Liver (tissue), 9 donors: ENCODE measurements around the gene PLEKHA6. TPM values are rescaled to one million over a fixed set of nuclear protein-coding genes. Genes with fewer than 3 reads are reported as not detected.
A peak's percentile ranks its signal among the peaks of the same experiment; 100 is the strongest.

Experiments used
- DNase-seq: peaks from one replicate; pipeline ENCODE4 v3.0.0-alpha.2; 2017; ENCODE audit warnings: low spot score
- H3K27ac ChIP-seq, 2 donors: one replicate each; pipeline ENCODE4 v1.7.0; 2013; ENCODE audit warnings: inconsistent platforms in 2 of 2, low read length in 2 of 2, control low read depth in 1 of 2, low read depth in 1 of 2, mild to moderate bottlenecking in 1 of 2
- H3K27me3 ChIP-seq, 4 donors: one replicate each; pipeline versions ENCODE4 v1.6.1 to v1.7.0; 2013; ENCODE audit warnings: low read length in 3 of 4, inconsistent platforms in 1 of 4, mild to moderate bottlenecking in 1 of 4, moderate library complexity in 1 of 4; ENCODE audit not compliant: control insufficient read depth in 4 of 4, insufficient read depth in 4 of 4
- H3K36me3 ChIP-seq, 4 donors: one replicate each; pipeline versions ENCODE4 v1.6.1 to v1.7.0; 2013; ENCODE audit warnings: low read length in 3 of 4, mild to moderate bottlenecking in 3 of 4, low read depth in 1 of 4, moderate library complexity in 1 of 4; ENCODE audit not compliant: control insufficient read depth in 4 of 4, insufficient read depth in 3 of 4
- H3K4me1 ChIP-seq, 4 donors: one replicate each; pipeline versions ENCODE4 v1.6.1 to v1.7.0; 2013; ENCODE audit warnings: low read length in 3 of 4, mild to moderate bottlenecking in 3 of 4, moderate library complexity in 1 of 4; ENCODE audit not compliant: control insufficient read depth in 4 of 4, insufficient read depth in 4 of 4
- H3K4me3 ChIP-seq, 3 donors: one replicate each; pipeline versions ENCODE4 v1.6.1 to v1.7.0; 2013; ENCODE audit warnings: low read length in 3 of 3, control low read depth in 1 of 3, low read depth in 1 of 3, mild to moderate bottlenecking in 1 of 3
- H3K9ac ChIP-seq, 2 donors: one replicate each; pipeline ENCODE4 v1.7.0; 2013; ENCODE audit warnings: low read length in 2 of 2, mild to moderate bottlenecking in 2 of 2, moderate library complexity in 2 of 2, control low read depth in 1 of 2, low read depth in 1 of 2
- H3K9me3 ChIP-seq, 4 donors: one replicate each; pipeline versions ENCODE4 v1.6.1 to v1.7.0; 2013; ENCODE audit warnings: low read length in 3 of 4; ENCODE audit not compliant: control insufficient read depth in 4 of 4
- CTCF ChIP-seq: fragments of 150-350 bp; IDR thresholded peaks from 2 replicates; pipeline ENCODE4 v1.5.1; 2017; ENCODE audit warnings: improper control_type of control experiment, low read depth, low read length; ENCODE audit not compliant: missing input control
- EGR1 ChIP-seq, 2 donors: IDR thresholded peaks; 2 replicates each; pipeline ENCODE4 v1.6.1; 2016 to 2018; ENCODE audit warnings: antibody characterized with exemption in 2 of 2, low read depth in 2 of 2
- FOXA1 ChIP-seq: IDR thresholded peaks from 2 replicates; pipeline ENCODE4 v1.6.1; 2016; ENCODE audit warnings: antibody characterized with exemption
- FOXA2 ChIP-seq: IDR thresholded peaks from 2 replicates; pipeline ENCODE4 v1.6.1; 2016; ENCODE audit warnings: antibody characterized with exemption
- GABPA ChIP-seq, 2 donors: IDR thresholded peaks in 1 of 2; conservative IDR thresholded peaks in 1 of 2; 2 replicates each; pipeline ENCODE4 v1.6.1; 2016; ENCODE audit warnings: antibody characterized with exemption in 2 of 2, mild to moderate bottlenecking in 1 of 2, moderate library complexity in 1 of 2
- HNF4A ChIP-seq, 2 donors: conservative IDR thresholded peaks; 2 replicates each; pipeline ENCODE4 v1.6.1; 2016; ENCODE audit warnings: antibody characterized with exemption in 2 of 2, mild to moderate bottlenecking in 2 of 2
- HNF4G ChIP-seq: IDR thresholded peaks from 2 replicates; pipeline ENCODE4 v1.6.1; 2016; ENCODE audit warnings: antibody characterized with exemption
- JUND ChIP-seq, 2 donors: IDR thresholded peaks; 2 replicates each; pipeline ENCODE4 v1.6.1; 2016; ENCODE audit warnings: antibody characterized with exemption in 2 of 2
- MAX ChIP-seq: IDR thresholded peaks from 2 replicates; pipeline ENCODE4 v1.6.1; 2016; ENCODE audit warnings: antibody characterized with exemption
- NR2F2 ChIP-seq: IDR thresholded peaks from 2 replicates; pipeline ENCODE4 v1.6.1; 2016; ENCODE audit warnings: antibody characterized with exemption
- RAD21 ChIP-seq, 2 donors: IDR thresholded peaks; 2 replicates each; pipeline ENCODE4 v1.6.1; 2016; ENCODE audit warnings: antibody characterized with exemption in 2 of 2, mild to moderate bottlenecking in 2 of 2
- RXRA ChIP-seq, 2 donors: IDR thresholded peaks; 2 replicates each; pipeline ENCODE4 v1.6.1; 2017 to 2018; ENCODE audit warnings: antibody characterized with exemption in 2 of 2, mild to moderate bottlenecking in 1 of 2
- TAF1 ChIP-seq: conservative IDR thresholded peaks from 2 replicates; pipeline ENCODE4 v1.6.1; 2016; ENCODE audit warnings: antibody characterized with exemption, mild to moderate bottlenecking
- YY1 ChIP-seq: IDR thresholded peaks from 2 replicates; pipeline ENCODE4 v1.6.1; 2016; ENCODE audit warnings: antibody characterized with exemption, mild to moderate bottlenecking
- WGBS: extraction: QIAGEN DNeasy Blood & Tissue Kit; methylation state at CpG from one replicate; pipeline ENCODE4 v1.1.7; 2013; 5-methylcytosine and 5-hydroxymethylcytosine counted together
- polyA plus RNA-seq, 2 donors: library from polyadenylated mRNA; stranded (reverse) in 1 of 2; unstranded in 1 of 2; fragments of 200-250 nt in 1 of 2; fragments of >200 nt in 1 of 2; fragmentation: Nextera tagmentation in 1 of 2; extraction: Ambion mirVana in 1 of 2; gene quantifications; one replicate each; pipeline versions ENCODE4 v1.2.1 to v1.2.3, GENCODE V29; 2013 to 2015
- total RNA-seq, 2 donors: library from RNA; depleted of rRNA; stranded (reverse); fragments of >200 nt; gene quantifications; one replicate each; pipeline ENCODE4 v1.2.3, GENCODE V29; 2014
- TF ChIP-seq, protein P1 (sequence below): IDR thresholded peaks from 2 replicates; pipeline ENCODE4 v1.6.1; 2016; ENCODE audit warnings: antibody characterized with exemption
- TF ChIP-seq, protein P2 (sequence below): IDR thresholded peaks from 2 replicates; pipeline ENCODE4 v1.6.1; 2016; ENCODE audit warnings: antibody characterized with exemption, mild to moderate bottlenecking
- TF ChIP-seq, protein P3 (sequence below): IDR thresholded peaks from 2 replicates; pipeline ENCODE4 v1.6.1; 2016; ENCODE audit warnings: antibody characterized with exemption
- donor health status: healthy.
- donor health status: healthy.
- donor health status: healthy.
- donor health status: healthy.
- donor health status: healthy.

Gene PLEKHA6
- total and polyA plus RNA-seq, 4 donors, result 5.3 to 12.8 (median 7.6) TPM

GRCh38 chr1:204219971-204220616, 139.6 kb downstream of the PLEKHA6 start:
- H3K27ac ChIP-seq, result peak overlapping the region in 1 of 2 donors; percentile 8
- TF ChIP-seq NR2F2 (no peak), EGR1 (IDR thresholded peaks at IDR 0.05; ENCODE audit: low read depth in 2 of 2) (no peak), RXRA (IDR thresholded peaks at IDR 0.05) (no peak), JUND (IDR thresholded peaks at IDR 0.05) (no peak), TAF1 (no peak), MAX (no peak), CTCF (no peak), HNF4A (conservative IDR thresholded peaks at IDR 0.05) (no peak), GABPA (IDR thresholded peaks at IDR 0.05 in 1 of 2, conservative IDR thresholded peaks at IDR 0.05 in 1 of 2) (no peak), FOXA1 (no peak), YY1 (no peak)
- TF ChIP-seq, protein P1, sequence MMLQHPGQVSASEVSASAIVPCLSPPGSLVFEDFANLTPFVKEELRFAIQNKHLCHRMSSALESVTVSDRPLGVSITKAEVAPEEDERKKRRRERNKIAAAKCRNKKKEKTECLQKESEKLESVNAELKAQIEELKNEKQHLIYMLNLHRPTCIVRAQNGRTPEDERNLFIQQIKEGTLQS, result no peak
- TF ChIP-seq, protein P2, sequence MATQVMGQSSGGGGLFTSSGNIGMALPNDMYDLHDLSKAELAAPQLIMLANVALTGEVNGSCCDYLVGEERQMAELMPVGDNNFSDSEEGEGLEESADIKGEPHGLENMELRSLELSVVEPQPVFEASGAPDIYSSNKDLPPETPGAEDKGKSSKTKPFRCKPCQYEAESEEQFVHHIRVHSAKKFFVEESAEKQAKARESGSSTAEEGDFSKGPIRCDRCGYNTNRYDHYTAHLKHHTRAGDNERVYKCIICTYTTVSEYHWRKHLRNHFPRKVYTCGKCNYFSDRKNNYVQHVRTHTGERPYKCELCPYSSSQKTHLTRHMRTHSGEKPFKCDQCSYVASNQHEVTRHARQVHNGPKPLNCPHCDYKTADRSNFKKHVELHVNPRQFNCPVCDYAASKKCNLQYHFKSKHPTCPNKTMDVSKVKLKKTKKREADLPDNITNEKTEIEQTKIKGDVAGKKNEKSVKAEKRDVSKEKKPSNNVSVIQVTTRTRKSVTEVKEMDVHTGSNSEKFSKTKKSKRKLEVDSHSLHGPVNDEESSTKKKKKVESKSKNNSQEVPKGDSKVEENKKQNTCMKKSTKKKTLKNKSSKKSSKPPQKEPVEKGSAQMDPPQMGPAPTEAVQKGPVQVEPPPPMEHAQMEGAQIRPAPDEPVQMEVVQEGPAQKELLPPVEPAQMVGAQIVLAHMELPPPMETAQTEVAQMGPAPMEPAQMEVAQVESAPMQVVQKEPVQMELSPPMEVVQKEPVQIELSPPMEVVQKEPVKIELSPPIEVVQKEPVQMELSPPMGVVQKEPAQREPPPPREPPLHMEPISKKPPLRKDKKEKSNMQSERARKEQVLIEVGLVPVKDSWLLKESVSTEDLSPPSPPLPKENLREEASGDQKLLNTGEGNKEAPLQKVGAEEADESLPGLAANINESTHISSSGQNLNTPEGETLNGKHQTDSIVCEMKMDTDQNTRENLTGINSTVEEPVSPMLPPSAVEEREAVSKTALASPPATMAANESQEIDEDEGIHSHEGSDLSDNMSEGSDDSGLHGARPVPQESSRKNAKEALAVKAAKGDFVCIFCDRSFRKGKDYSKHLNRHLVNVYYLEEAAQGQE, result no peak
- TF ChIP-seq, protein P3, sequence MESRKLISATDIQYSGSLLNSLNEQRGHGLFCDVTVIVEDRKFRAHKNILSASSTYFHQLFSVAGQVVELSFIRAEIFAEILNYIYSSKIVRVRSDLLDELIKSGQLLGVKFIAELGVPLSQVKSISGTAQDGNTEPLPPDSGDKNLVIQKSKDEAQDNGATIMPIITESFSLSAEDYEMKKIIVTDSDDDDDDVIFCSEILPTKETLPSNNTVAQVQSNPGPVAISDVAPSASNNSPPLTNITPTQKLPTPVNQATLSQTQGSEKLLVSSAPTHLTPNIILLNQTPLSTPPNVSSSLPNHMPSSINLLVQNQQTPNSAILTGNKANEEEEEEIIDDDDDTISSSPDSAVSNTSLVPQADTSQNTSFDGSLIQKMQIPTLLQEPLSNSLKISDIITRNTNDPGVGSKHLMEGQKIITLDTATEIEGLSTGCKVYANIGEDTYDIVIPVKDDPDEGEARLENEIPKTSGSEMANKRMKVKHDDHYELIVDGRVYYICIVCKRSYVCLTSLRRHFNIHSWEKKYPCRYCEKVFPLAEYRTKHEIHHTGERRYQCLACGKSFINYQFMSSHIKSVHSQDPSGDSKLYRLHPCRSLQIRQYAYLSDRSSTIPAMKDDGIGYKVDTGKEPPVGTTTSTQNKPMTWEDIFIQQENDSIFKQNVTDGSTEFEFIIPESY, result no peak
- H3K27me3 ChIP-seq, result no peaks in the 10 kb centered on the region
- H3K4me1 ChIP-seq, result peaks cover 0 to 3% (median under 1%) of the 10 kb centered on the region in 4 donors
- no peak overlapping the region for H3K9ac ChIP-seq
- WGBS, result 91% methylated on average over 10 of the region's 10 CpGs
- DNase-seq, result no peak
- H3K9me3 ChIP-seq, result no peaks in the 10 kb centered on the region
- H3K36me3 ChIP-seq, result peaks cover 0 to 19% (median 9%) of the 10 kb centered on the region in 4 donors
- H3K4me3 ChIP-seq, result no peak overlapping the region

DNA sequence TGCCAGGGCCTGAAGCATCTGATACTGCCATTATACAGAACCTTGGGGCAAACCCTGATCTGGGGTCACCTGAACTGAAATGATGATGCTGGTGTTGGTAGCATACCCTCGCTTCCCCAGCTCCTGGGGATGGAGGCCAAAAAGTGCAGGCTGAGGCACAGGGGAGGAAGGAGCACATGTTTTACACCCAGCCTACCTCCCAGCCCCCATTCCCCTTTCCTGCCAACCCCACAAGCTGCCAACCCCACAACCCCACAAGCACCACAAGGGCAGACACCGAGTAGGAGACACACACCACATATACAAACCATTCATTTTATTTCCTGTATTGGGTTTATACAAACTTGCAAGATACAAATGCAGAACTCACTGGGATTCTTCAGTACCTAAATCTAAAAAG, 141.2 kb downstream of the PLEKHA6 start:
- H3K36me3 ChIP-seq, result peaks cover 0 to 19% (median 8%) of the 10 kb centered on the region in 4 donors
- H3K4me3 ChIP-seq, result no peak overlapping the region
- peaks cover 3 to 10% (median 4%) of the 10 kb centered on the region in 4 donors for H3K4me1 ChIP-seq
- TF ChIP-seq, protein P1, result no peak
- TF ChIP-seq HNF4A (conservative IDR thresholded peaks at IDR 0.05), result no peak
- no peak for TF ChIP-seq GABPA (IDR thresholded peaks at IDR 0.05 in 1 of 2, conservative IDR thresholded peaks at IDR 0.05 in 1 of 2)
- no peak for TF ChIP-seq FOXA1
- no peak for TF ChIP-seq CTCF
- no peak for TF ChIP-seq MAX
- no peak for TF ChIP-seq RAD21 (IDR thresholded peaks at IDR 0.05)
- no peak for TF ChIP-seq HNF4G
- no peak for TF ChIP-seq EGR1 (IDR thresholded peaks at IDR 0.05; ENCODE audit: low read depth in 2 of 2)
- TF ChIP-seq FOXA2, result no peak
- 59% methylated on average over 2 of the region's 2 CpGs for WGBS
- no peaks in the 10 kb centered on the region for H3K9me3 ChIP-seq
- no peaks in the 10 kb centered on the region for H3K27me3 ChIP-seq
- H3K9ac ChIP-seq, result no peak overlapping the region
- no peak for DNase-seq
- H3K27ac ChIP-seq, result no peak overlapping the region
